ENCODE measurements around the gene KLHDC1.
A peak's percentile ranks its signal among the peaks of the same experiment; 100 is the strongest.
"Not testable (repeated sequence)": the region's sequence is repeated elsewhere in the genome, so short reads cannot be mapped to it uniquely, and the experiment has no call there.

Gene KLHDC1

GRCh38 chr14:49692193-49692757 is 645 bp upstream of the KLHDC1 start:
- H3K4me3 ChIP-seq (ENCODE audit: low read length), result peak overlapping the region; percentile 61
- no peak for DNase-seq (ENCODE audit: low read depth)
- TF ChIP-seq, protein P1, sequence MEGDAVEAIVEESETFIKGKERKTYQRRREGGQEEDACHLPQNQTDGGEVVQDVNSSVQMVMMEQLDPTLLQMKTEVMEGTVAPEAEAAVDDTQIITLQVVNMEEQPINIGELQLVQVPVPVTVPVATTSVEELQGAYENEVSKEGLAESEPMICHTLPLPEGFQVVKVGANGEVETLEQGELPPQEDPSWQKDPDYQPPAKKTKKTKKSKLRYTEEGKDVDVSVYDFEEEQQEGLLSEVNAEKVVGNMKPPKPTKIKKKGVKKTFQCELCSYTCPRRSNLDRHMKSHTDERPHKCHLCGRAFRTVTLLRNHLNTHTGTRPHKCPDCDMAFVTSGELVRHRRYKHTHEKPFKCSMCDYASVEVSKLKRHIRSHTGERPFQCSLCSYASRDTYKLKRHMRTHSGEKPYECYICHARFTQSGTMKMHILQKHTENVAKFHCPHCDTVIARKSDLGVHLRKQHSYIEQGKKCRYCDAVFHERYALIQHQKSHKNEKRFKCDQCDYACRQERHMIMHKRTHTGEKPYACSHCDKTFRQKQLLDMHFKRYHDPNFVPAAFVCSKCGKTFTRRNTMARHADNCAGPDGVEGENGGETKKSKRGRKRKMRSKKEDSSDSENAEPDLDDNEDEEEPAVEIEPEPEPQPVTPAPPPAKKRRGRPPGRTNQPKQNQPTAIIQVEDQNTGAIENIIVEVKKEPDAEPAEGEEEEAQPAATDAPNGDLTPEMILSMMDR (IDR thresholded peaks at IDR 0.05; ENCODE audit: insufficient read depth, low read depth, low read length, missing control alignments), result no peak

DNA sequence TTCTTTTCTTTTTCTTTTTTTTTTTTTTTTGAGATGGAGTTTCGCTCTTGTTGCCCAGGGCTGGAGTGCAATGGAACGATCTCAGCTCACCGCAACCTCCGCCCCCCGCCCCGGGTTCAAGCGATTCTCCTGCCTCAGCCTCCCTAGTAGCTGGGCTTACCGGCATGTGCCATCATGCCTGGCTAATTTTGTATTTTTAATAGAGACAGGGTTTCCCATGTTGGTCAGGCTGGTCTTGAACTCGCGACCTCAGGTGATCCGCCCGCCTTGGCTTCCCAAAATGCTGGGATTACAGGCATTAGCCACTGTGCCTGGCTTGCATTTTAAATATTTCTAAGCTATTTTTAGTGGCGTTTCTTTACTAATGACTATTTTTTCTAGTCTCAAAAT is 810 bp downstream of the KLHDC1 start:
- DNase-seq (ENCODE audit: low read depth), result not testable (repeated sequence)

GRCh38 chr14:49702725-49703124 is 9.8 kb downstream of the KLHDC1 start:
- TF ChIP-seq, protein P1 (IDR thresholded peaks at IDR 0.05; ENCODE audit: insufficient read depth, low read depth, low read length, missing control alignments), result no peak
- no peak overlapping the region for H3K4me3 ChIP-seq (ENCODE audit: low read length)
- DNase-seq (ENCODE audit: low read depth), result no peak

More for the DNA sequence above, 810 bp downstream of the KLHDC1 start:
- peak overlapping the region; percentile 61 for H3K4me3 ChIP-seq (ENCODE audit: low read length)

DNA sequence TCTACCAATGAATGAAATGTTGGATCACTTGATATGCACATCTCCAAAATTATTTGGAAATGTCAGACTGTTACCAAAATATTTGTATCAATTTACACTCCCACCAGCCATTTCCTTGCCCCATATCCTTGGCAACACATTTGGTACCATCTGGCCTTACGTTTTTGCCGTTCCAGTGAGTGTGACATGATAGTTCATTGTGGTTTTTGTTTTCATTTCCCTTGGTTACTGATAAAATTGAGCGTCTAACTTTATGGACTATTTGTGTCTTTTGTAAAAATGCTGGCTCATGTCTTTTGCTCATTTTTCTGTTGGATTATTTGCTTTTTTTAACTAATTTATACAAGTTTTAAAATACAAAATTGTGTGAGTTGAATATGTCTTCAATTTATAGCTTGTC is 11.0 kb downstream of the KLHDC1 start:
- TF ChIP-seq, protein P1 (IDR thresholded peaks at IDR 0.05; ENCODE audit: insufficient read depth, low read depth, low read length, missing control alignments), result no peak
- no peak overlapping the region for H3K4me3 ChIP-seq (ENCODE audit: low read length)
- DNase-seq (ENCODE audit: low read depth), result no peak

- not testable (repeated sequence) for DNase-seq (ENCODE audit: low read depth); H3K4me3 ChIP-seq (ENCODE audit: low read length)
Observed at GRCh38 chr14:49704471-49704870, 11.6 kb downstream of the KLHDC1 start.

DNA sequence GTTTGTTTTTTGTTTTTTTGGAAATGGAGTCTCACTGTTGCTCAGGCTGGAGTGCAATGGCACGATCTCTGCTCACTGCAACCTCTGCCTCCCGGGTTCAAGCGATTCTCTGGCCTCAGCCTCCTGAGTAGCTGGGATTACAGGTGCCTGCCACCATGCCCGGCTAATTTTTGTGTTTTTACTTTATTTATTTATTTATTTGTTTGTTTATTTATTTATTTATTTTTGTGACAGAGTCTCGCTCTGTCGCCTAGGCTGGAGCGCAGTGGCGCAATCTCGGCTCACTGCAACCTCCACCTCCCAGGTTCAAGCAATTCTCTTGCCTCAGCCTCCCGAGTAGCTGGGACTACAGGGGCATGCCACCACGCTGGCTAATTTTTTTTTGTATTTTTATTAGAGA is 18.1 kb downstream of the KLHDC1 start:
- not testable (repeated sequence) for DNase-seq (ENCODE audit: low read depth); H3K4me3 ChIP-seq (ENCODE audit: low read length)

DNA sequence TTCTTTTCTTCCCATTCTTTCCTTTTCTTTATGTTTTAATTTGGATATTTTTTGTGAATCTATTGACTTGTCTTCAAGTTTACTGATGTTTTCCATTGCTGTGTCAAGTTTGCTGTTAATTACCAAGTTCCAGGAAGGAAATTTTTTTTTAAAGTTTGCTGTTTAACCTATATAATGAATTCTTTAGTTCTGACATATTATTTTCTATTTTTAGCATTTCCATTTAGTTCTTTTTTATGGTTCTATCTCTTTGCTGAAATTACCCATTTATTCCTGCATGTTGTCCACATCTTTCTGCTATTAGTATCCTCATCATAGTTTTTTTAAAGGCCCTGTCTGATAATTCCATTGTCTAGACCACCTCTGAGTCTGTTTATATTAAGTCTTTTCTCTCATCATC is 27.8 kb downstream of the KLHDC1 start:
- H3K4me3 ChIP-seq (ENCODE audit: low read length), result no peak overlapping the region
- TF ChIP-seq, protein P1 (IDR thresholded peaks at IDR 0.05; ENCODE audit: insufficient read depth, low read depth, low read length, missing control alignments), result no peak

DNA sequence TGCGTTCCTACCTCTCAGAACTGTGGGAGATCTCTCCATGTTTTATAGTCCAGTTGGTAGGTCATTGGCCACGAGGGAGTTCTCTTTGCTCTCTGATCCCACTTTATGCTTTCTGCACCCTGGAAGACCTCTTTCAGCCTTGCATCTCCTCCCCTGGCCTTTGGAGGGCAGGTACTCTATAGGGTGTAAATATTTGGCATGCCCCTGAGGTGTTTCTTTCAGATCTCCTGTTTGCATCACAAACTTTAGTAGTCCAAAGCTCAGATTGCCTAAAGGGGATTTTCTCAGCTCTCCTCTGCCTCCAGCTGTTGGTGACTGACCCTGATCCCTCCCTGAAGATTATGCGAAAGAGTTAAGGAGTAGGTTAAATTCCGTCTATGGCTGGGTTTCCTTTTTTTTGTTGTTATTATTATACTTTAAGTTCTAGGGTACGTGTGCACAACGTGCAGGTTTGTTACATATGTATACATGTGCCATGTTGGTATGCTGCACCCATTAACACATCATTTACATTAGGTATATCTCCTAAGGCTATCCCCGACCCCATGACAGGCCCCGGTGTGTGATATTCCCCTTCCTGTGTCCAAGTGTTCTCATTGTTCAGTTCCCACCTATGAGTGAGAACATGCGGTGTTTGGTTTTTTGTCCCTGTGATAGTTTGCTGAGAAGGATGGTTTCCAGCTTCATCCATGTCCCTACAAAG is 29.0 kb downstream of the KLHDC1 start:
- not testable (repeated sequence) for H3K4me3 ChIP-seq (ENCODE audit: low read length); DNase-seq (ENCODE audit: low read depth)

More for the DNA sequence above, 27.8 kb downstream of the KLHDC1 start:
- DNase-seq (ENCODE audit: low read depth), result no peak

- no peak for DNase-seq (ENCODE audit: low read depth)
- H3K4me3 ChIP-seq (ENCODE audit: low read length), result no peak overlapping the region
- TF ChIP-seq, protein P1 (IDR thresholded peaks at IDR 0.05; ENCODE audit: insufficient read depth, low read depth, low read length, missing control alignments), result no peak
Observed at GRCh38 chr14:49727171-49727570, 34.3 kb downstream of the KLHDC1 start.

Data from epithelial cell of esophagus (primary cell).